ENCODE measurements around the gene MFNG.

- TF ChIP-seq CTCF (IDR thresholded peaks at IDR 0.05; ENCODE audit: low read depth, low read length, poor library complexity, severe bottlenecking) = no peak
- no peak for TF ChIP-seq EZH2phosphoT487 (IDR thresholded peaks at IDR 0.05; ENCODE audit: borderline replicate concordance, low read length)
Observed at GRCh38 chr22:37486224-37486845, at the start of gene MFNG.

Measured in DOHH2 (cell line).